Vagina (tissue), 2 donors: ENCODE results near the gene FCF1.

Experiments
- POLR2A ChIP-seq, 2 donors: fragments of 450-650 bp; IDR thresholded peaks; one replicate each; pipeline ENCODE4 v1.6.1; 2017; ENCODE audit warnings: antibody characterized with exemption in 2 of 2, mild to moderate bottlenecking in 2 of 2, moderate library complexity in 2 of 2
- TF ChIP-seq, protein P1 (sequence below), 3 experiments: fragments of 450-650 bp in 2 of 3; fragments of 200-600 bp in 1 of 3; sonication (generic) in 1 of 3; IDR thresholded peaks; one replicate each; pipeline ENCODE4 v1.5.1; 2017 to 2019; ENCODE audit warnings: antibody characterized with exemption in 3 of 3, mild to moderate bottlenecking in 2 of 3, moderate library complexity in 2 of 3

DNA sequence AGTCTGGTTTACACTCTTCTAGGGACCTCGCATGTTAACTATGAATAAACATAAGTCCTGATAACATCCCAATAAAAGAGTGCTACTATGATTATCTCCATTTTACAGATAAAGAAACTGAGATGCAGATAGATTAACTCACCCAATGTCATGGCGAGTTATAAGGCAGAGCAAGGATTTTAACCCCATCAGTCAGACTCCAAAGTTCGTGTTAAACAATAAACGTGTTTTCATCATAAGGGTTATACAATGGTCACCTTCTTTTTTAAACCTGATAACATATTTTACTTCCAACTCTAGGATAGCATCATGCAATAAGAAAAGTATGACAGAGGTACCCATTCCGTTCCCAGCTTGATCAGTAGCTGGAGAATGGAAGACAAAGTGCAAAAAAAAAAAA is 1.3 kb upstream of the FCF1 start:
- no peak for TF ChIP-seq POLR2A (IDR thresholded peaks at IDR 0.05)
- TF ChIP-seq, protein P1, sequence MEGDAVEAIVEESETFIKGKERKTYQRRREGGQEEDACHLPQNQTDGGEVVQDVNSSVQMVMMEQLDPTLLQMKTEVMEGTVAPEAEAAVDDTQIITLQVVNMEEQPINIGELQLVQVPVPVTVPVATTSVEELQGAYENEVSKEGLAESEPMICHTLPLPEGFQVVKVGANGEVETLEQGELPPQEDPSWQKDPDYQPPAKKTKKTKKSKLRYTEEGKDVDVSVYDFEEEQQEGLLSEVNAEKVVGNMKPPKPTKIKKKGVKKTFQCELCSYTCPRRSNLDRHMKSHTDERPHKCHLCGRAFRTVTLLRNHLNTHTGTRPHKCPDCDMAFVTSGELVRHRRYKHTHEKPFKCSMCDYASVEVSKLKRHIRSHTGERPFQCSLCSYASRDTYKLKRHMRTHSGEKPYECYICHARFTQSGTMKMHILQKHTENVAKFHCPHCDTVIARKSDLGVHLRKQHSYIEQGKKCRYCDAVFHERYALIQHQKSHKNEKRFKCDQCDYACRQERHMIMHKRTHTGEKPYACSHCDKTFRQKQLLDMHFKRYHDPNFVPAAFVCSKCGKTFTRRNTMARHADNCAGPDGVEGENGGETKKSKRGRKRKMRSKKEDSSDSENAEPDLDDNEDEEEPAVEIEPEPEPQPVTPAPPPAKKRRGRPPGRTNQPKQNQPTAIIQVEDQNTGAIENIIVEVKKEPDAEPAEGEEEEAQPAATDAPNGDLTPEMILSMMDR (IDR thresholded peaks at IDR 0.05), result no peak
